Activated naive CD4-positive, alpha-beta T cell treated with anti-CD3 and anti-CD28 coated beads for 36 hours (primary cell): Measurements from ENCODE around the gene SGF29. TPM values are rescaled to one million over a fixed set of nuclear protein-coding genes. Genes with fewer than 3 reads are reported as not detected.

Experiments
- total RNA-seq, 2 experiments: library from RNA; stranded (reverse); gene quantifications; one replicate each; pipeline ENCODE4 v1.2.3, GENCODE V29; 2021

The SGF29 gene
- total RNA-seq, 2 experiments from 2014 or later = 15.9 TPM

Other genes starting within 250 kb of the SGF29 start
- gene NPIPB6, start 190.4 kb upstream of the SGF29 start, total RNA-seq = 1 to 10 TPM; 2.0 TPM
- 10 to 100 TPM; 88.3 to 96.9 TPM for gene EIF3CL, start 150.1 kb upstream of the SGF29 start, total RNA-seq
- gene NPIPB7, start 81.6 kb upstream of the SGF29 start, total RNA-seq = not detected
- 10 to 100 TPM in 1 of 2 experiments, 1 to 10 TPM in 1; 9.9 to 10.4 TPM for gene CLN3, start 61.8 kb upstream of the SGF29 start, total RNA-seq
- gene APOBR, start 59.3 kb upstream of the SGF29 start, total RNA-seq = under 1 TPM; 0.72 to 0.77 TPM
- not detected for gene IL27, start 47.1 kb upstream of the SGF29 start, total RNA-seq
- not detected for gene NUPR1, start 14.9 kb upstream of the SGF29 start, total RNA-seq
- under 1 TPM; 0.29 to 0.40 TPM for gene SULT1A2, start 43.1 kb downstream of the SGF29 start, total RNA-seq
- gene SULT1A1, start 56.1 kb downstream of the SGF29 start, total RNA-seq = 10 to 100 TPM in 1 of 2 experiments, 1 to 10 TPM in 1; 9.7 to 10.8 TPM
- not detected for gene NPIPB8, start 84.1 kb downstream of the SGF29 start, total RNA-seq
- gene EIF3C, start 157.5 kb downstream of the SGF29 start, total RNA-seq = 1,000 to 10,000 TPM; 1,095 to 1,121 TPM
- gene NPIPB9, start 197.9 kb downstream of the SGF29 start, total RNA-seq = 1 to 10 TPM in 1 of 2 experiments, under 1 TPM in 1; 0.91 to 1.1 TPM